GM18870 (cell line): ENCODE data around the gene UQCC5.

Source experiments
- ATAC-seq: cut with Tn5 transposase; IDR thresholded peaks from one replicate; pipeline ENCODE4 v1.9.1; 2021; ENCODE audit warnings: moderate library complexity; ENCODE audit not compliant: unreplicated experiment

Gene UQCC5, protein sequence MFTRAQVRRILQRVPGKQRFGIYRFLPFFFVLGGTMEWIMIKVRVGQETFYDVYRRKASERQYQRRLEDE

DNA sequence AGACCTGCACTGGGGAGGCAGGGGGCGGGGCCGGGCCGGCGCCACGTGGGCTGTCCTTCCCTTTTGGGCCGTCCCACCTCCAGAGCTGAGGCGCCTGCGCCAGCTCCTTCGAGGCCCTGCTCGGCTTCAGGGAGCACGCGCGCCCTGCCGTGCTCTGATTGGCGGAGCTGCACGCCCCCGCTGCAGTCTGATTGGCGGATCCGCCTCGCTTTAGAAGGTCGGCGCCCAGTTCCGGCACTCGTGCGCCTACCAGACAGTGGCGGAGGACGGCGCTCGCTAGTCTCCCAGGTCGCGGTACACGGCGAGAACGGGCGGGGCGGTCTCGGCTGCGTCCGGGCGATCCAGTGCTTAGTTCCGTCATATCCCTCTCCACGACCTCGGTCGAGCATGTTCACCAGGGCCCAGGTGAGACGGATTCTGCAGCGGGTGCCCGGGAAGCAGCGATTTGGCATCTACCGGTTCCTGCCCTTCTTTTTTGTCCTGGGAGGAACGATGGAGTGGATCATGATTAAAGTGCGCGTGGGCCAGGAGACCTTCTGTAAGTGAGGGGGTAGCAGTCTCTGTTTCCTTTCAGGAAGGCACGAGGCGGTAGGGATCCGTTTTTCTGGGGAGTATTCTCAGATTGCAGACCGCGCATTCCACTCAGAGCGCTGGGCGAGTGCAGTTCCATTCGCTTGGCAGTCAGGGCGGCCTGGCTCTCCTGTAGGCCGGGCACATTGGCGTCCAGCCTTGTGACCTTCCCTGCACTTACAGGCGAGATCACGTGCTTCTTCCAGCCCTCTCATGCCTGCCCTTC is at the start of gene UQCC5:
Gene UQCC5, plus strand, starts transcription at position 237 of the 796 bp plus-strand sequence. Its CDS starts 151 bp downstream, at position 388.
- peak; percentile 88 for ATAC-seq

DNA sequence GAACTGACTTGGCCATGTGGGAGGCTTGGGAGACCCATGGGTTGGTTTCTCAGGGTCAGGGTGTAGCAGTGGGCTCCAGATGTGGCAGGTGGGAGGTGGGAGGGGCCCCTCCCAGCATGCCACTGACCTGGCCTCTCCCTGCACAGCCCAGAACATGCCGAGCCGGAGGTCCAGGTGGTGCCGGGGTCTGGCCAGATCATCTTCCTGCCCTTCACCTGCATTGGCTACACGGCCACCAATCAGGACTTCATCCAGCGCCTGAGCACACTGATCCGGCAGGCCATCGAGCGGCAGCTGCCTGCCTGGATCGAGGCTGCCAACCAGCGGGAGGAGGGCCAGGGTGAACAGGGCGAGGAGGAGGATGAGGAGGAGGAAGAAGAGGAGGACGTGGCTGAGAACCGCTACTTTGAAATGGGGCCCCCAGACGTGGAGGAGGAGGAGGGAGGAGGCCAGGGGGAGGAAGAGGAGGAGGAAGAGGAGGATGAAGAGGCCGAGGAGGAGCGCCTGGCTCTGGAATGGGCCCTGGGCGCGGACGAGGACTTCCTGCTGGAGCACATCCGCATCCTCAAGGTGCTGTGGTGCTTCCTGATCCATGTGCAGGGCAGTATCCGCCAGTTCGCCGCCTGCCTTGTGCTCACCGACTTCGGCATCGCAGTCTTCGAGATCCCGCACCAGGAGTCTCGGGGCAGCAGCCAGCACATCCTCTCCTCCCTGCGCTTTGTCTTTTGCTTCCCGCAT is 49.2 kb upstream of the UQCC5 start:
- ATAC-seq: no peak

DNA sequence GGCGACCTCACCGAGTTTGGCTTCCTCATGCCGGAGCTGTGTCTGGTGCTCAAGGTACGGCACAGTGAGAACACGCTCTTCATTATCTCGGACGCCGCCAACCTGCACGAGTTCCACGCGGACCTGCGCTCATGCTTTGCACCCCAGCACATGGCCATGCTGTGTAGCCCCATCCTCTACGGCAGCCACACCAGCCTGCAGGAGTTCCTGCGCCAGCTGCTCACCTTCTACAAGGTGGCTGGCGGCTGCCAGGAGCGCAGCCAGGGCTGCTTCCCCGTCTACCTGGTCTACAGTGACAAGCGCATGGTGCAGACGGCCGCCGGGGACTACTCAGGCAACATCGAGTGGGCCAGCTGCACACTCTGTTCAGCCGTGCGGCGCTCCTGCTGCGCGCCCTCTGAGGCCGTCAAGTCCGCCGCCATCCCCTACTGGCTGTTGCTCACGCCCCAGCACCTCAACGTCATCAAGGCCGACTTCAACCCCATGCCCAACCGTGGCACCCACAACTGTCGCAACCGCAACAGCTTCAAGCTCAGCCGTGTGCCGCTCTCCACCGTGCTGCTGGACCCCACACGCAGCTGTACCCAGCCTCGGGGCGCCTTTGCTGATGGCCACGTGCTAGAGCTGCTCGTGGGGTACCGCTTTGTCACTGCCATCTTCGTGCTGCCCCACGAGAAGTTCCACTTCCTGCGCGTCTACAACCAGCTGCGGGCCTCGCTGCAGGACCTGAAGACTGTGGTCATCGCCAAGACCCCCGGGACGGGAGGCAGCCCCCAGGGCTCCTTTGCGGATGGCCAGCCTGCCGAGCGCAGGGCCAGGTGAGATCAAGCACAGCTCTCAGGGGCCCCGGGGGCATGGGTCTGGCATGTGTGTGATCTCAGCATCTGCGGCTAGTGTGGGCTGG is 48.4 kb upstream of the UQCC5 start:
- no peak for ATAC-seq

DNA sequence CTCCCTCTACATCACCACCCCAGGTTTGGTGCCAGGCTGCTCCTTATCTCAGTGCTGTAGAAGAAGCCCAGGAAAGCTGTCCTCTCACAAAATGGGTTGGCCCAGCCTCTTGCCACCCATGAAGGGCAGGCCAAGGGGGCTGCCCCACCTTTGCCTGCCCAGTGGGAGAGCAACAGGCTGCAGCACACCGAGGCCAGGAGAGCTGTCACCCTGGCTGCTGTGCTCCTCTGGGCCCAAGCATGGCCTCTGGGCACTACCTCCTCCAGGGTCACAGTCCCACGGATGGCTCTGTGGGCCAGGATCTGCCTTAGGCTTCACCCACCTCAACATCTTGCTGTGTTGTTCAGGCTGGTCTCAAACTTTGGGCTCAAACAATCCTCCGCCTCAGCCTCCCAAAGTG is 47.7 kb upstream of the UQCC5 start:
- ATAC-seq: no peak

DNA sequence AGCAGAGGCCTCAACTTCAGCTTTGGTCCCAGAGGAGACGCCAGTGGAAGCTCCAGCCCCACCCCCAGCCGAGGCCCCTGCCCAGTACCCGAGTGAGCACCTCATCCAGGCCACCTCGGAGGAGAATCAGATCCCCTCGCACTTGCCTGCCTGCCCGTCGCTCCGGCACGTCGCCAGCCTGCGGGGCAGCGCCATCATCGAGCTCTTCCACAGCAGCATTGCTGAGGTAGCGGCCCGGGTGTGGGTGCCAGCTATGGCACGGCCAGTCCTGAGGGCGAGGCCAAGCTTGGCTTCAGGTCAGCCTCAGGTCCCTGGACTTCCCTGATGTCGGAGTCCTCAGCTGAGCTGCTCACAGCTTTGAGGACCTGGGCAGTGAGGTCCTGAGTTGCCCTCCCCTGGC is 47.0 kb upstream of the UQCC5 start:
- ATAC-seq: no peak

DNA sequence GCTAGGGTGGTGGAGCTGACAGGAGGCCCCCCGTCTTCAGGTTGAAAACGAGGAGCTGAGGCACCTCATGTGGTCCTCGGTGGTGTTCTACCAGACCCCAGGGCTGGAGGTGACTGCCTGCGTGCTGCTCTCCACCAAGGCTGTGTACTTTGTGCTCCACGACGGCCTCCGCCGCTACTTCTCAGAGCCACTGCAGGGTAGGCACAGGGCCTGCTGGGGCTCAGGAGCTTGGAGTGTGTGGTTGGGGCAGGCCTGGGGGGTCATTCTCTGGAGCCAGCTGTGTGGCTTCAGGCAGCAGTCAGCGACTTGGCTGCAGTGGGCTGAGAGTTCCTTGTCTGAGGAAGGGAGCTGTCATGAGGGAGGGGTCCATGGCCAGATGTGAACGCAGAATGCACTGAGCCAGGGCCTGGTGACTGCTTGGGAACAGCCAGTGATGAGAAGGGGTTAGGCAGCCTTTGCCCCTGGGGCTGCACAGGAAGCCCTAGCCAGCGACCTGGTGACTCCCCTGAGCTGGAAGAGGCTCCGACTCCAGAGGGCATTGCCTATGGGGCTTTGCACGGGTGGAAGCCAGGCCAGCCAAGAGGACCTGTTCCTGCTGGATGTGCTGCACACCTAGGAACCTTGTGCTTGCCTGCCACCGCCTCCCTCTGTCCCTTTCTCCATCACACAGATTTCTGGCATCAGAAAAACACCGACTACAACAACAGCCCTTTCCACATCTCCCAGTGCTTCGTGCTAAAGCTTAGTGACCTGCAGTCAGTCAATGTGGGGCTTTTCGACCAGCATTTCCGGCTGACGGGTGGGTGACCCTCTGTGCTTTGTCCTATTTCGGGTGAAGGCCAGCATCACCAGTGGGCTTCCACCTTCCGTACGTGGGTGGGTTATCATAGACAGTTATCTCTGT is 46.1 kb upstream of the UQCC5 start:
- ATAC-seq: no peak

DNA sequence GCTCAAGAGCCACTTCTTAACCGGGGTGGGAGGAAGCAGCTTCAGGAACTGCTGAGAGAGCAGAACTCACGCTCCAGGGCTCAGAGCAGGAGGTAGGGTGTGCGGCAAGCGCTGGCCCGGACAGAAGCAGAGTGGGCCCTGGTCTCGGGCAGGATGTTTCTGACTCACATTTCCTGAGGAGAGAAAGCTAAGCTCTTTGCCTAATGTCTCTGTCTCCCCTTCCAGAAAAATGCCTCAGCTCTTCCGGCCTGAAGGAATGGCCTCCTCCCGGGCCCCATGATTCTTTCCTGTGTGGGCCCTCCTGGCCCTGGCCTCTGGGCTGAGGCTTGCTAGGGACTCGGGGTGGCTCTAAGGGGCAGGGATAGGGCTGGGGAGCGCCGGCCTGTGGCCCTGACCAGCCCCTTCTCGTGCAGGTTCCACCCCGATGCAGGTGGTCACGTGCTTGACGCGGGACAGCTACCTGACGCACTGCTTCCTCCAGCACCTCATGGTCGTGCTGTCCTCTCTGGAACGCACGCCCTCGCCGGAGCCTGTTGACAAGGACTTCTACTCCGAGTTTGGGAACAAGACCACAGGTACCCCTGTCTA is 45.4 kb upstream of the UQCC5 start:
- ATAC-seq: no peak

DNA sequence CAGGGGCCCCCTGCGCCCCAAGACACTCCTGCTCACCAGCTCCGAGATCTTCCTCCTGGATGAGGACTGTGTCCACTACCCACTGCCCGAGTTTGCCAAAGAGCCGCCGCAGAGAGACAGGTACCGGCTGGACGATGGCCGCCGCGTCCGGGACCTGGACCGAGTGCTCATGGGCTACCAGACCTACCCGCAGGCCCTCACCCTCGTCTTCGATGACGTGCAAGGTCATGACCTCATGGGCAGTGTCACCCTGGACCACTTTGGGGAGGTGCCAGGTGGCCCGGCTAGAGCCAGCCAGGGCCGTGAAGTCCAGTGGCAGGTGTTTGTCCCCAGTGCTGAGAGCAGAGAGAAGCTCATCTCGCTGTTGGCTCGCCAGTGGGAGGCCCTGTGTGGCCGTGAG is 44.3 kb upstream of the UQCC5 start:
- no peak for ATAC-seq

DNA sequence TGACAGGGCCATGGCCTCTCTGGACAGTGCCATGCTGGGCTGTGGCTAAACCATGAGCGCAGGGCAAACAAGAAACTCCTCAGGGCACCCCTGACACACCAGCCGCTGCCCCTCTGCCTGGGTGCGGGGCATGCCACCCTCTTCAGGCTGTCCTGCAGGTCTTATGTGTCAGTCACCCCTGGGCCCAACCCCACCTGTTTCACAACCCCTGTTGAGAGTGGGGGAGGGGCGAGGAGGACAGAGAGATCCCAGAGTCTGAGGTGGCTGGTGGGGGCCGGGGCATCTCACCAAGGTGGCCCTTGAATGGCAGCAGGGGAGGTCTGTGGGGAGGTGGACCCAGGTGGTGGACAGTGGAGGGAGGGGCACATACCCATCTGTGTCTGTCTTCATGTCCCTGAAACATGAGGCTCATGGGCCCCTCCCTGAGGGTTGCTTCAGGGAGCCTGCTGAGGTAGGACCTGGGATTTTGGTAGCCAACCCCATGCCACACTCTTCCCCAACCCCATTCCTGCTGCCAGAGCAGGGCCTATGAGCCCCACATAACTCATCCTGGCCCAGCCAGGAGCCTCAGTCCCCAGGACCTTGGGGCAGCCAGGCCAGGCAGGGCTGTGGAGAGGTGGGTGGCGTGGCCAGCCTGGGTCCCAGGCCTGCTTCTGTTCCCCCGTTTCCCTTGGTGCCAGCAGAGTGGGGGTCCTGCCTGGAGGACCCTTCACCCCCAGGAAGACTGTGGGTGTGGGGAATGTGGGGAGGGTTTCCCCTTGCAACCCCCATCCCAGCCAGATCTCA is 43.0 kb upstream of the UQCC5 start:
- no peak for ATAC-seq

DNA sequence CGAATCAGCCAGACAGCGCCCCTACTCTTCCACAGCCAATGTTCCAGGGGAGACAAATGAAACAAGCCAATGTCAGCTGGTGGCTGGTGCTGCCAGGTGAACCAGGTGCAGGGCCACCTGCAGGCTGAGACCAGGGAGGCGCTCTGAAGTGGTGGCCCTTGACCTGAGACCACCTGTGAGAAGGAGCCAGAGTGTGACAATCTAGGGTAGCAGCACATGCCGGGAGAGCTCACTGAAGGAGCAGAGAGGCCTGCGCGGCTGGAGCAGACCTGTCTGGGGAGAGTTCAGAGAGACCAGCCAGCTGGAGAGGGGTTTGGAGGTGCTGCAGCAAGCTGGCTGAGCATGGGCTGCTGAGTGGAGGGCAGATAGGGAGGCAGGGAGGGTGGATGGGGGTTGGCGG is 42.0 kb upstream of the UQCC5 start:
- no peak for ATAC-seq

DNA sequence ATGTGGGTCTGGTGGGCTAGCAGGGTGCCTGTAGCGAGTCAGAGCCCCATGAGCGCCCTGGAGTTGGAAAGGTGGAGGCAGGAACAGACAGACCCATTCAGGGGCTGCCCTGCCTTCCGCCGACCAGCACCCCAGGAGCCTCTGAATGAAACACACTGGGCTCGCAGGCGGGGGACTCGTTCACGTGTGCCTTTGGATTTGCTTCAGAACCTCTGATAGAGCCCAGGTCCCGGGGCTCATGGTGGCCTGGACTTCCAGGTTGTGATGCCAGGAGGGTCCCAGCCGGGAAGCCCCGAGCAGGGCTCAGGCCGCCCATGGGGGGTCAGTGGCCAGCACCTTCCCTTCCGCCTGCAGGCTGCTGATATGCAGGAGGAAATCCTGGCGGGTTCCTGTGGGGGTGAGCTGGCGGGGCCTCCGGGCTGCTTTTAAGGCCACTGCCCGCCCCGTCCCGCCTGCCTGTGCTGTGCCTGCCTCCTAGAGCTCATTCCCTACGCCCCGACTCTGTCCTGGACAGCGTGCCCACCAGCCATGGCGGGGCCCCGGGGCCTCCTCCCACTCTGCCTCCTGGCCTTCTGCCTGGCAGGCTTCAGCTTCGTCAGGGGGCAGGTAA is 41.4 kb upstream of the UQCC5 start, which contains the start of gene STAB1:
Gene STAB1, plus strand, starts transcription at position 453 of the 610 bp plus-strand sequence. Its CDS starts 76 bp downstream, at position 529.
- no peak for ATAC-seq

DNA sequence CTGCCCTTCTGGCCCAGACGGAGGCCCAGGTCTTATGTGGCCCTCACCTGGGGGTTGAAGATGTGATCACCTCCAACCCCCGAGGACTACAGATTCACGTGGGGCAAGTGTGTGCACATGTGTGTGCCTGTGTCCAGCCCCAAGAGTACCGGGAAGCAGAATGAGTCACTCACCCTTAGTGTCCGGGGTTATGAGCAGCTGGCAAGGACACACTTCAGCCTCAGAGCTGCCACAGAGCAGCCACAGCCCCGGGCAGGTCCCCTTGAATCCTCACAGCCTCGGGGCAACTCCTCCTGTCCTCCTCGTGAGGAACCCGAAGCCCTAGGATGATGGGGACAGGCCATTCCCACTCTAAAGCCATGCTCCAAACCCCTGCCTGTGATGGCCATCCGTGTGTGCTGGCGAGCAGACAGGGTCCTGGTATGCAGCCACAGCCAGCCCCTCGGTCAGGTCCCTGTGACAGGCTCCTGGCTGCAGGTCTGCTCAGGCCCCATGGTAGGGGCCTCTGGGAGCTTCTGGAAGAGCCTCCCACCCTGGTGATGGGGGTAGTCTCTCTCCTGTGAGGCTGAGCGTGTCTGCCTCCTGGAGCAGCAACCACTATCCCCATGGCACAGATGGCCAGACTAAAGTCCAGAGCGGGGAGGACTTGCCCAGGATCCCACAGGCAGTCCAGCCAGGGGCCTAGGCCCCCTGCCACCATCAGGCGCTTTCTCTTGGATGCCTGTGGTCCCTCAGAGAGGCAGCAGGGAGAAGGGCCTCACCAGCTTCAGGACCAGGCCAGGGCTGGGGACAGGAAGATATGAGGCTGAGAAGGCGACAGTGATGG is 40.4 kb upstream of the UQCC5 start:
- no peak for ATAC-seq

DNA sequence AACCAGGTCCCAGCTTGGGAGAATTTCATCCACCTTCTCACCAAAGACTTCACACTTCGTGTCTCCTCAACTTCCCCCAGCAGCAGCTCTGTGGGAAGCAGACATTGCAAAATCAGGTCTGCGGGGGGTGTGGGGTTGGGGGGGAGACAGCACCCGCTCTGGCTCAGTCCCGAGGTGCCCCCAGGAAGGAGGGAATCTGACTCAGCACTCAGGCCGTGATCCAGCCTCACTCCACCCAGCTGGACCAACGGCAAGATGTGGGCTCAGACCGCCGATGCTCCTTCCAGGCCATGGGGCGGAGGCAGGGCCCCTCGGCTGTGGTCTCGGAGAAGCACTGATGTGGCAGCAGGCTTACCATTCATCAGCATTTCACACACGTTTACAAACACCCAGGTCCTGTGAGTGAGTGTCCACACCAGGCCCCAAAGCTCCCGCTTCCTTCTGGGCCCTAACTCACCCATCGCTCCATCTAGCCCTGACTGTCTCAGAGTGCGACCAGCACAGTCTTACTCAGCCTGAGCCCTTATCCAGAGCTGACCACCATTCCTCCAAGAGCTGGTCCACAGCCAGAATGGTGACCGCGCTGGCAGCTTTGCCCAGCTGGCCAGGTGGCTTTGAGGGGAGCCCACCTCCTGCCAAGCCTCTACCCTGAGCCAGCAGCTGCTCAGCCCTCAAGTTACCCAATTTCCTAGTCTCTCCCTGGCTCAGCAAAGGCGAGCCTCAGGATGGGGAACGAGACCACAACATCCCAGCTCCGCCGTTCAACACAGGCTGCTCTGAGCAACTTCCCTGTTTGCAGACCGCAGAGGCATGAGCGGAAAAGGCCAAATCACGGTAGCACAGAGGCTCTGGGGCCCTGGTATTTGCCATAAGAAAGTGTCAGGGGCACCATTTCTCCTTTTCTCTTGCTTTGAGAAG is 38.0 kb upstream of the UQCC5 start:
- ATAC-seq: no peak

DNA sequence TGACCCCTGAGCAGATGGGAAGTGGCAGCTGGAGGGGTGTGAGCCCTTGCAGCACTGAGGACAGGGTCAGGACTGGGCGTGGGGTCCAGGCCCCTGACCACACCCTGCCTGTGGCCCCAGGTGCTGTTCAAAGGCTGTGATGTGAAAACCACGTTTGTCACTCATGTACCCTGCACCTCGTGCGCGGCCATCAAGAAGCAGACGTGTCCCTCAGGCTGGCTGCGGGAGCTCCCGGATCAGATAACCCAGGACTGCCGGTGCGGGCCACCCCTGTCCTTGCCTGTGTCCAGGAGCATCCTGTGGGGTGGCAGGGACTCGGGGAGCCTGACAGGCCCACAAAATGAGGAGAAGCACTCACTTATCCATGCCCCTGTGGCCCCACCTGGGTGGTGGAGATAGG is 35.4 kb upstream of the UQCC5 start:
- ATAC-seq: no peak

DNA sequence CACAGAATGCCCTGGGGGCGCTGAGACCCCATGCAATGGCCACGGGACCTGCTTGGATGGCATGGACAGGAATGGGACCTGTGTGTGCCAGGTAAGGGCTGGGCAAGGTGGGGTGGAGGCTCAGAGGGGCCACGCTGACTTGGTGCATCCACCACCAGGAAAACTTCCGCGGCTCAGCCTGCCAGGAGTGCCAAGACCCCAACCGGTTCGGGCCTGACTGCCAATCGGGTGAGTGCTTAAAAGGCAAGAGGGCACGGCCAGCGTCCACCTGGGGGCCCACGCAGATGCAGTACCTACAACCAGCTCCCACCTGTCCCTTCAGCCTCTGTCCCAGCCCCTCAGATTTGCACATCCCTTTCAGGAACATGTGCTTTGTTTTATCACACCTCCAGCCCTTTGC is 34.4 kb upstream of the UQCC5 start:
- ATAC-seq: no peak

DNA sequence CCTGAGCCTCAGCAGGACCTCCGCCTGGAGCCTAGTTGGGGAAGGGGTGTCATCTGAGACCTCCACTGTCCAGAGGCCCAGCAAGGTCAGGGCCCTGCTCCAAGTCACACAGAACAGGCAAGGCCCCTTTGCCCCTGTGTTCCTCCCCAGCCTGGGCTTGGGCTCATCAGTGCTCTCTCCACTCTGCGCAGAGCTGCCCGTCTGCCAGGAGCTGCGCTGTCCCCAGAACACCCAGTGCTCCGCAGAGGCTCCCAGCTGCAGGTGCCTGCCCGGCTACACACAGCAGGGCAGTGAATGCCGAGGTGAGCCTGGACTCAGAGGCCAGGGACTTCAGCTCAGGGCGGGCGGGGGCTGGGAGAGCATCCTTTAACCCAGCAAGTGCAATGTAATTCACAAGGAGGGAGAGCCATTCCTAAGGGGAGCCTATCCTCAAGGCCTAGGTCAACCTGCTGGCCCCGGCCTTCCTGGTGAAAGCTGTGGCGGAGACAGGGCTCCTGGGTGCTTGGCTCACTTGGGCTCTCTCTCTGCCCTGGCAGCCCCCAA is 33.5 kb upstream of the UQCC5 start:
- ATAC-seq: no peak
